SHP77 treated with DMSO at 0.1 percent for 48 hours (cell line): Measurements from ENCODE around the gene ZFYVE1.
"Not testable (repeated sequence)": the region's sequence is repeated elsewhere in the genome, so short reads cannot be mapped to it uniquely, and the experiment has no call there.

Experiments
- DNase-seq: peaks from one replicate; lab custom pipeline; 2025; lab: John Stamatoyannopoulos, UW

The ZFYVE1 gene

GRCh38 chr14:72957213-72957612, 69.7 kb downstream of the ZFYVE1 start:
- DNase-seq, result no peak

GRCh38 chr14:72956741-72957140, 70.2 kb downstream of the ZFYVE1 start:
- DNase-seq, result not testable (repeated sequence)

GRCh38 chr14:72952171-72952570, 74.7 kb downstream of the ZFYVE1 start:
- DNase-seq, result no peak

GRCh38 chr14:72948481-72949138, 78.3 kb downstream of the ZFYVE1 start:
- no peak for DNase-seq

- DNase-seq, result no peak
These were observed 79.3 kb downstream of the ZFYVE1 start for GRCh38 chr14:72947366-72948160.

- DNase-seq, result no peak
These were observed 80.4 kb downstream of the ZFYVE1 start for GRCh38 chr14:72946491-72946890.

GRCh38 chr14:72945356-72946027, 81.4 kb downstream of the ZFYVE1 start:
- DNase-seq, result no peak

GRCh38 chr14:72943876-72944430, 83.0 kb downstream of the ZFYVE1 start:
- no peak for DNase-seq

GRCh38 chr14:72942934-72943333, 84.0 kb downstream of the ZFYVE1 start:
- DNase-seq, result no peak

GRCh38 chr14:72941286-72941985, 85.5 kb downstream of the ZFYVE1 start:
- DNase-seq, result no peak

GRCh38 chr14:72939630-72940029, 87.3 kb downstream of the ZFYVE1 start:
- DNase-seq, result no peak

GRCh38 chr14:72932893-72933292, 94.0 kb downstream of the ZFYVE1 start:
- no peak for DNase-seq

GRCh38 chr14:72929316-72930080, 97.4 kb downstream of the ZFYVE1 start:
- DNase-seq, result no peak

GRCh38 chr14:72928872-72929271, 98.0 kb downstream of the ZFYVE1 start:
- DNase-seq, result no peak

- peak; percentile 95 for DNase-seq
These were observed 100.4 kb downstream of the ZFYVE1 start, which contains the start of gene DCAF4 for GRCh38 chr14:72926292-72927028. Gene DCAF4 (plus strand): TSS chr14:72926464. CDS start chr14:72937979, 11,515 bp downstream.

GRCh38 chr14:72925815-72926291, 101.1 kb downstream of the ZFYVE1 start:
- no peak for DNase-seq

- DNase-seq, result no peak
These were observed 101.6 kb downstream of the ZFYVE1 start for GRCh38 chr14:72925171-72925759.

GRCh38 chr14:72924337-72924736, 102.6 kb downstream of the ZFYVE1 start:
- DNase-seq, result peak; percentile 13

GRCh38 chr14:72921396-72921795, 105.5 kb downstream of the ZFYVE1 start:
- no peak for DNase-seq

- no peak for DNase-seq
These were observed 106.9 kb downstream of the ZFYVE1 start for GRCh38 chr14:72920008-72920407.
